ENCODE measurements around the gene SRSF7.
A peak's percentile ranks its signal among the peaks of the same experiment; 100 is the strongest.
"Not testable (repeated sequence)": the region's sequence is repeated elsewhere in the genome, so short reads cannot be mapped to it uniquely, and the experiment has no call there.

Gene SRSF7

DNA sequence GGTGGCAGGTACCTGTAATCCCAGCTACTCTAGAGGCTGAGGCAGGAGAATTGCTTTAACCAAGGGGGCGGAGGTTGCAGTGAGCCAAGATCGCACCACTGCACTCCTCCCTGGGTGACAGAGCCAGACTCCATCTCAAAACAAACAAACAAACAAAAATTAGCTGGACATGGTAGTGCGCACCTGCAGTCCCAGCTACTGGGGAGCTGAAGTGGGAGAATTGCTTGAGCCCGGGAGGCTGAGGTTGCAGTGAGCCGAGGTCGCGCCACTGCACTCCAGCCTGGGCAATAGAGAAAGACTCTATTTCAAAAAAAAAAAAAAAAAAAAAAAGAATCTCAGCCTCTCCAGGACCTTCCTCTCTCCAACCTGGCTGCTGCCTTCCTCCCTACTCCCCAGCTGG lies 20.1 kb downstream of the SRSF7 start:
- no peak for DNase-seq

- no peak for DNase-seq
These were observed 22.5 kb downstream of the SRSF7 start for GRCh38 chr2:38728694-38729093.

GRCh38 chr2:38727661-38728060 lies 23.5 kb downstream of the SRSF7 start:
- DNase-seq: peak in 3 of 4 experiments; percentile 20 to 70 (median 65)

- DNase-seq: no peak
These were observed 28.0 kb downstream of the SRSF7 start for GRCh38 chr2:38723173-38723572.

DNA sequence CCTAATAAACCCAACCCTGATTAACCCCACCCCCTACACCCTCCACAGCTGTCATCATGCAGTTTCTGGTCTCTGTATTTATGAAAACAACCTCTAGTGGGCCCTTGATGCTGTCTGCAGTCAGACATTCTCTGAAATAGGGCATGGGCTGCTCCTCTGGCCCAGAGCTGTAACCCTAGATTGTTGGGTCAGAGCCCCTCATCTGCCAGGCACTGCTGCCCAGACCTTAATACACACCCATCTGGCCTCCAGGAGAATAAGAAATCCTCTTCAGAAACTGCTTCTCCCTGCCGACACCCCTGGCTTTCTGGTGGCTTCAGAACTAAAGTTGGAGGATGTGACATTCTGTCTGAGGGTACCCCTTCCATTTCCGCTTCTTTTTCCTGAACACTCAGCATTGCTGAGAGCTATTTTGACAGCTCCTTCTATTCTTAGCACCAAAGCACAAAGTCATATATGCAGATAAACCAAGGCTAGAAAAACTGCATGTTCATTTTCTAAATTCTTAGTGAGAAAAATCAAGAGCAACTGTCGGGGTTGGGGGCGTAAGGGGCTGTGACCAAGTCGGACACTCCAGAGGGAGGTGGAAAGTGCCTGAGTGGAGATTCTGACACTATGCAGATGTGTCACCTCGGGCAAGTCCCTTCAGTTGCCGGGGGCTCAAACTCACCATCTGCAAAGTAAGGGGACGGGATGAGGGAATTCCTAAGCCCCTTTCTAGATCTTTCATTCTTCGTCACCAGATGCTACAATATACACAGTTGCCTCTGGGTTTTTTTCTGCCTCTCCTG lies 28.7 kb downstream of the SRSF7 start:
- peak in 2 of 4 experiments; percentile 24 to 28 for DNase-seq

DNA sequence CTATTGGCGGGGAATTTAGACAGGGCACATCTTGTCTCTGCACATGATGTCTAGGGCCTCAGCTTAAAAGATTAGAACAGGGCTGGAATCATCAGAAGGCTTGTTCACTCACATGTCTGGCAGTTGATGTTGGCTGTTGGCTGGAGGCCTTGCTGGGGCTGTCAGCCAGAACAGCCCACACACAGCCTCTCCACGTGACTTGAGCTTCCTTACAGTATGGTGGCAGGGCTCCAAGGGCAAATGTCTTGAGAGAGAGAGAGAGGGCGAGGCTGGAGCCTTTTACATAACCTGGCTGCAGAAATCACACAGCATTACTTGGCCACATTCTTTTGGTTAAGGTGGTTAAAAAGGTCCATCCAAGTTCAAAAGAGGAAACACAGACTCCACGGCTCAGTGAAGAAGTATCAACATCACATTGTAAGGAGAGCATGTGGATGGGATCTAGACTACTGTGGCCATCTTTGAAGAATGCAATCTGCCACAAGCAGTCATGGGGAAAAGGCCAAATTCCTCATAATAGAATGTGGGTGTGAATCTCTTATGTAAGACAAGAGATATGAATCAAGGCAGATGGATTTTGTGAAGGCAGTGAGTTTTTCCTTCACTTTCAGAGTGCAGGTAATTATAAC lies 30.4 kb downstream of the SRSF7 start:
- peak; percentile 69 to 82 (median 77) for DNase-seq

GRCh38 chr2:38719706-38720105 lies 31.5 kb downstream of the SRSF7 start:
- DNase-seq: no peak

DNA sequence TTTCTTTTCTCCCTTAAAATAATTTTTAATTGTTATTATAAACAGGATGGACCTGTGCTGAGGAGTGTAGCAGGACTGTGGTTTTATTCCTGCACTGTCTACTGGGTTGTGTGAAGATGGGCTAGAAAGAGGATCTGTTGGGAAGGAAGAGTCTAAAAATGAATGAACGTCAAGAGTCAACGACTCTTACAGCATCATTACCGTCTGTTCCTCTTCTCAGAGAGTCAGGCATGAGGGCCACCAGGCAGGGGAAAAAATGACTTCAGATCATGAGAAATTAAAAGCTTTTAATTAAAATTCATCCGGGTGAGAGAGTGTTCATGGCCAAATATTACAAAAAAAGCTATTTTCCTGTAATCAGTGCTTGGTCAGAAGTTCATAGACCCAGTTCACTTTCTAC lies 32.6 kb downstream of the SRSF7 start:
- DNase-seq: peak in 3 of 4 experiments; percentile 26 to 49 (median 43)

DNA sequence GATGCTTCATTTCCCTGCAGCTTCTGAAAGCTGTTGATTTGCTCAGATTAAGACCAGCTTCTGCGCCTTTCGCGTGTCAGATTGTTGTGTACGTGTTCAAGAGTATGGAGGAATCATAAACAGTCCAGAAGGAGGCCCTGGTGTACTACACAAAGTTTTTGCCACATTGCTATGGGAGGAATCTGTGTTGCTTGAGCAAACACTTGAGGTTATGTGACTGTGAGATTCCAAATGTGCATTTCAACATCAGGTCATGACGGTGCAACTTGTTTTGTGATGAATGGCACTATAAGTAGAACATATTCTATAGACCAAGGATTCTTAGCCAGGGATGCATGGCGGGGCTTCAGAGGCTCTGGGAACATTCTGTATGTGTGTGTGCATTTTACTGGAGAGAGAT lies 35.0 kb downstream of the SRSF7 start:
- DNase-seq: peak in 1 of 4 experiments; percentile 22

DNA sequence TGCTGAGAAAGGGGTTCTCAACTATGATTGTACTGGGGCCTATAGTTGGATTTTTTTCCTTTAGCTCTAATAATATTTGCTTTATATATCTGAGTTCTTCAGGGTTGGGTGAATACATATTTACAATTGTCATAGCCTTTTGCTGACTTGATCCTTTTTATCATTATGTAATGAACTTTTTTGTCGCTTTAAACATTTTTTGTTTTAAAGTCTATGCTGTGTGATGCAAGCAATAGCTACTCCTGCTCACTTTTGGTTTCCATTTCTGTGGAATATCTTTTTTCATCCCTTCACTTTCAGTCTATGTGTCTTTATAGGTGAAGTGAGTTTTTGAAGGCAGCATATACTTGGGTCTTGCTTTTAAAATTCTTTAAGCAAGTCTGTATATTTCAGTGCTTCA lies 36.2 kb downstream of the SRSF7 start:
- DNase-seq: not testable (repeated sequence)

- peak in 1 of 4 experiments; percentile 21 for DNase-seq
These were observed 37.8 kb downstream of the SRSF7 start for GRCh38 chr2:38713338-38713737.

DNA sequence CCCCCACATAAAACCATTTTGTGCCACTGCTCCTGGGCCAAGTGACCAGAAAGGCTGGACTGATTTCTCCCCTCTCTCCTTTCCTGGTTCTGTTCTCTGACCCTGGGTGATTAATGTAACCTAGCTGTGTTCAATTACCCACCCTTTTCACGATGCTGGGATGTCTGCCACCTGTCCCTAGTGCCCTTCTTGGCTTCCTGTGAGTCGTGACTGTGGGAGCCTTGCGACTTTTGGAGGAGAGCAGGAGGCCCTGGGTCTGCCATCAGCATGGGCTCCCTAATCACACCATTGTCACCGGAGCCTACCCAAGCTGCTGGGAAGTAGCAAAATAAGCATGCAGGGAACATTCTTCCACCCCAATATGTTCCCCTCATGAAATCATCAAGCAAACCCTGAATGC lies 38.3 kb downstream of the SRSF7 start:
- DNase-seq: no peak

DNA sequence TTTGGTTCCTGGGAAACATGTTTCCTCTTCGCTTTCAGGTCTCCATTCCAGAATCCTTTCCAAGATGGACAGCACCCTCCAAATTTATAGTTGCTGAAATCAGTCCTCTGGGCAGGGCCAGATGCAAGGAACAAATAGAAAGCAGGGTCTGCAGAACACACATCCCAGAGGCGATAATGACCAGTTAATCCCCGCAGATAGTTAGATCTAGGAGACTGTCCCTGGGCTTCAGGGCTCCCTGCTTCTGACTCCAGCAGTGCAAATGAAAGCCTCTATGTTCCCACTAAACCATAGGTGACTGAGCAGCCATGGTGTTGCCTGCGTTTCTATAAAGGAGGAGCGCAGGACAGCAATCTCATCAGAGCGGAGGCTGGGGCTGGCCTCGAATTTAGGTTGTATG lies 38.7 kb downstream of the SRSF7 start:
- DNase-seq: no peak

GRCh38 chr2:38711558-38711957 lies 39.6 kb downstream of the SRSF7 start:
- no peak for DNase-seq

DNA sequence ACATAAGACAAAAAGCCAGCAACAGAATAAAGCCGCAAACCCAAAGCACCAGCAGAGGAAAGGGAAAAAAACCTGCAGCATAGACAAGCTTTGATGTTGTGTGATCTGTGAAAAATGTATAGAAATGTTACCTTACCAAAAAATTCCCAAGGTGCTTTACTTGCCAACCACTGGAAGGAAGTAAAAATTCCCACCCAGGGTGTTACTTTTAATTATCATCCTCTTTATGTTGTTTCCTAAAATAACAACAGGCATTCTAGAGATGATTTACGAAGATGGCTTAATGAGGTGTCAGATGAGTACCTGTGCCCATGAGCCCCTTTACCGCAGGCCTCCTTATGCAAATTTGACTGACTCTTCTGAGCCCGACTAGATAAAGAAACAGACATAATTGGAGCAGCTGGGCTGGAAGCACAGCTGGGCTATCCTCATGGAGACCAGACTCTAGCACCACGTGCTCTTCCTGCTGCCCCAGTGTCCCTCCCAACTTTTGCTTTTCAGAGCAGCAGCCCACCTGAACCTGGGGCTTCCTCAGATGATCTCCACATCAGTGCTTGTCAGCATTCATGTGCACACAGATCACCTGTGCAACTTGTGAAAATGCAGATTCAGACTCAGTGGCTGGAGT lies 41.5 kb downstream of the SRSF7 start:
- no peak for DNase-seq

DNA sequence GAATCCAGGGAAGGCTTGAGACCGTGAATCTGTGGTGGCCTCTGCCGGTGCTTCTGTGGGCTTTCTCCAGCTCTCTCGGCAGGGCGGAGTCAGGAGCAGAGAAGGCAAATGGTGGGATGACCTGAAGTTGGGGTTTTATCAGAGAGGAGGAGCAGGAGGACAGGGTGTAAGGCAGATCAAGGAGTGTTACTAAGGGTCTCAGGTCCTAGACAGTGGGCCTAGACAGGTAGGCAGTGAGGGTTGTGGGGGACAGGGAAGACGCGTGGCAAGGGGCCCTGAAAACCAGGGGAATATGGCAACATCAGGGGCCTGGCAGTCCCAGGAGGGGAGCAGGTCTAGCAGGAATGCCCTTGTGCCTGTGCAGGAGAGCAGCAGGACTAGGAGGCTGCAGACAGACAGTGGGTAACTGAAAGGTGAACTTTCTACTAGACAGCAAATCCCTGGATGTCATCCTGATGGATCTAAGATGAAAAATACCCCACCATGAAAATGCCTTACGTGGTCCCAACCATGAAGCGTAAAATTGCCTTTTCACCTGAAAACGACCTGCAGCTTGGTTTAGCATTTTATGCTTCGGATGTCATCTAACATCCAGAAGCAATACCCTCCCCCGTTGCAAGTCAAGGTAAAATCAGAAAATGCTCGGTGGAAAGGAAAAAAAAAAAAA lies 42.1 kb downstream of the SRSF7 start:
- no peak for DNase-seq

DNA sequence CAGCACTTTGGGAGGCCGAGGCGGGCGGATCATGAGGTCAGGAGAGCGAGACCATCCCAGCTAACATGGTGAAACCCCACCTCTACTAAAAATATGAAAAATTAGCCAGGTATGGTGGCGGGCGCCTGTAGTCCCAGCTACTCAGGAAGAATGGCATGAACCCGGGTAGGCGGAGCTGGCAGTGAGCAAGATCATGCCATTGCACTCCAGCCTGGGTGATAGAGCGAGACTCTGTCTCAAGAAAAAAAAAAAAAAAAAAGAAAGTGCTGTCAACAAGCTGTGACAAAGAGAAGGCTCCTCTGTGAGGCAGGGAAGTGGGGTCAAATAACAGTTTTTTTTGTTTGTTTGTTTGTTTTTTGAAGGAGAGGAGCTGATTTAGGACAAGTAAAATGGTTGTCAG lies 42.7 kb downstream of the SRSF7 start:
- DNase-seq: not testable (repeated sequence)

DNA sequence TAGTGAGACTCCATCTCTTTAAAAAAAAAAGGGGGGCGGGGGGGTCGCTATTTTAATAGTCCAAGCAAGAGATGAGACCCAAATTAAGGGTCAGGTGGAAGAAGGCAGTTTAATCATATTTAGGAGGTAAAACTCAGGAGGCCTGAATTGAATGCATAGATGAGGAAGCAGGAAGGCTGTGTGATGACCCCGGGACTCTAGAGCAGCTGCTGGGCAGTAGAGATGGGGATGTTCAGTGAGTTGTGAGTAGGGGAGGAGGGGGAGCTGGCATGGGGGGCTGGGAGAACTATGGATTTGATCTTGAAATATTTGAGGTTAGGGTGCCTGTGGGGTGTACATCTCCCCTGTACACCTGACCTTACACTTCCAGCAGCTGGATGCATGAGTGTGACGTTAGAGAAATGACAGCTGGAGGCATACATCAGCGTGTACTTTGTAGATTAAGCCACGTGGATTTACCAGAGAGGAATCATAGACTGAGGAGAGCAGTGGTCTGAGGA lies 44.3 kb downstream of the SRSF7 start:
- no peak for DNase-seq

GRCh38 chr2:38704664-38705063 lies 46.5 kb downstream of the SRSF7 start:
- DNase-seq: no peak

DNA sequence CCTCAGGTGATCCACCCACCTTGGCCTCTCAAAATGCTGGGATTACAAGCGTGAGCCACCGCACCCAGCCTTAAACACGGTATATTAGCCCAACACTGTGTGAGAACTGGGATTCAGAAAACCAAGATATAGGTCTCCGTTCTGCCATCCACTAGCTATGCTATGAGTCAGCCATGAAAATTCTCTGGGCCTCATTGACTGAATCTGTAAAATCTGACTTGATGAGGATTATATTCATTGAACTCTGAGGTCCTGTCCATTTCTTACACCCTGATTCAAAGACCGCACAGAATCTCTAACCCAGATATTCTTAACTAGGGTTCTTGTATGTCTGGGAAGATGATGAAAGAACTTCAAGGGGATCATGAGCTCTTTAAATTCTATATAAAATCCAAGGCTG lies 47.8 kb downstream of the SRSF7 start:
- DNase-seq: not testable (repeated sequence)

DNA sequence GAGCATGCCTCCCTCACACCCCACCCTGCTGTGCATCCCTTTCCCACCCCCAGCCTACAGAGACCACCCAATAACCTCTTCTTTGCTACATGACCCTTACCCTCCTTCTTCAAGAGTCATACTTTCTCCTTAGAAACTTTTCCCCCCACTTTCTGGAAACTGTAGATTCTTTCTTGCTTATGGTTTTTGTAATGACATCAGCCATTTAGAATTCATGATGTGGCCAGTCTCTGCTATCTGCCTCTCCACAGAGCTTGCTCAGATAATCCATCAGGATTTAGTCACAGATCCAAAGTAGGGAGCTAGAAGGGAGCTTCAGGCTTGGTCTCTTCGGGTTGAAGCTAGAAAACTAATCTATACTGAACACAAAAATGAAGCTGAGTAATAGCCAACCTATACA lies 48.7 kb downstream of the SRSF7 start:
- DNase-seq: no peak

- no peak for DNase-seq
These were observed 49.6 kb downstream of the SRSF7 start for GRCh38 chr2:38701542-38701941.

- DNase-seq: no peak
These were observed 50.2 kb downstream of the SRSF7 start for GRCh38 chr2:38700881-38701458.
